Measurements from ENCODE around the gene ZYG11B.
"Not testable (repeated sequence)": the region's sequence is repeated elsewhere in the genome, so short reads cannot be mapped to it uniquely, and the experiment has no call there.

ZYG11B gene

DNA sequence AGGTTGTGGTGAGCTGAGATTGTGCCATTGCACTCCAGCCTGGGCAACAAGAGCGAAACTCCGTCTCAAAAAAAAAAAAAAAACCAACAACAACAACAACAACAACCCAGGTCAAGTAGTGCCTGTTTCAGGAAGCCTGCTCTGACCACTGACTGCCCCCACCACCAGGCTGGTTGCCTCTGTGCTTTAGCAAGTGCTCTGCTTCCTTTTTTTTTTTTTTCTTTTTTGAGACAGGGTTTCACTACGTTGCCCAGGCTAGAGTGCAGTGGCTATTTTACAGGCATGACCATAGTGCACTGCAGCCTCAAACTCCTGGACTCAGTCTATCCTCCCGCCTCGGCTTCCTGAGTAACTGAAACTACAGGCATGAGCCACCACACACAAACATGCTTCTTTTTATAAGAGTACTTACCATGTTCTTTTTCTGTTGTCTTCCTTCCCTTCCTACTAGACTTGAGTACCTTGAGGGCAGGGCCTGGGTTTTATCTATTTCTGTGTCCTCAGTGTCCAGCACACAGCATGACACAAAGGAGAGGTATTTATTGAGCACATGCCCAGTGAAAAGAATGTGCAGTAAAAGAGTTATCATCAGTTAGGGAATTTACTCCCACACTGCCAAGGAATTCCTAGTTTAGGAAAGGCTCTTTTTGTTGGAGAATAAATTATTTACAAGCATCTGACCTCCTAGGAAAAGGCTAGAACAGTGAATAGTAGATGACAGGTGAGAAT is 18.2 kb upstream of the ZYG11B start:
- DNase-seq, result no peak

DNA sequence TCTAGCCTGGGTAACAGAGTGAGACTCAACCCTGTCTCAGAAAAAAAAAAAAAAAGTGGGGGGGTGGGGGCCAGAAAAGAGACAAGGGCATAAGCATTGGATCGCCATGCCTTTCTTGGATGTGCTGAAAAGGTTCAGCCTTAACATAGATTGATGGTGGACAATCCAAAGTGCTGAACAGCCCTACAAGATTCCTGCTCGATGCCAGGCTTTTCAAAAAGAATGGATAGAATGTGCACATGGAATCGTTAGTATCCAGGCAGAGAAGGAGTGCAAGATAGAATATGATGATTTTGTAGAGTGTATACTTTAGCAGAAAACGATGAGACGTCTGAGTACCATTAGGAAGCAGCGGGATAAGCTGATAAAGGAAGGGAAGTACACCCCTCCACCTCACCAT is 17.2 kb upstream of the ZYG11B start:
- DNase-seq, result no peak

DNA sequence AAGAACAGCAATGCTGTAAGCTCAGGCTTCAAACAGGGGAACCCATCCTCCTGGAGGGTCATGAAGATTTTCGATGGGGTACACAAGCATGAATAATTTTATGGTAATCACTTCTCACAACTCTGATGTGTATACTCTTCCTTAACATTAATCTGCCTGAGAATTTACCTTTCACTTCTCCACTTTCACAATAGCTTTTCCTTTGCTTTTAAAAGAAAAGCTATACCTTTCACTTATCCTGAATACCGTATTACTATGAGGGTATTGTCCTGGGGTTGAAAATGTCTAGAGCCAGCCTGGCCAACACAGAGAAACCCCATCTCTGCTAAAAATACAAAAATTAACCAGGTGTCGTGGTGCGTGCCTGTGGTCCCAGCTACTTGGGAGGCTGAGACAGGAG is 12.7 kb upstream of the ZYG11B start:
- no peak for DNase-seq

DNA sequence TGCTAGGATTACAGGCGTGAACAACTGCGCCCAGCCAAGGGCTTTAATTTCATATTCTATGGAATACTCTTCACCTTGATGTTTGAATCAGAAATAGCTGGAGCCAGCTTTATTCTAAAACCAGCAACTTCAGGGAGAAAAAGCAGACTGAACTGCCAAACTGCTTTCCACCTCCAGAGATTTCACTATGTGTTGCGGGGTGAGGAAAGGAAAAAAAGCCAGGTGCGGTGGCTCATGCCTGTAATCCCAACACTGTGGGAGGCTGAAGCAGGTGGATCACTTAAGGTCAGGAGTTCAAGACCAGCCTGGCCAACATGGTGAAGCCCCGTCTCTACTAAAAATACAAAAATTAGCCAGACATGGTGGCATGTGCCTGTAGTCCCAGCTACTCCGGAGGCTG is 11.0 kb upstream of the ZYG11B start:
- DNase-seq, result not testable (repeated sequence)

DNA sequence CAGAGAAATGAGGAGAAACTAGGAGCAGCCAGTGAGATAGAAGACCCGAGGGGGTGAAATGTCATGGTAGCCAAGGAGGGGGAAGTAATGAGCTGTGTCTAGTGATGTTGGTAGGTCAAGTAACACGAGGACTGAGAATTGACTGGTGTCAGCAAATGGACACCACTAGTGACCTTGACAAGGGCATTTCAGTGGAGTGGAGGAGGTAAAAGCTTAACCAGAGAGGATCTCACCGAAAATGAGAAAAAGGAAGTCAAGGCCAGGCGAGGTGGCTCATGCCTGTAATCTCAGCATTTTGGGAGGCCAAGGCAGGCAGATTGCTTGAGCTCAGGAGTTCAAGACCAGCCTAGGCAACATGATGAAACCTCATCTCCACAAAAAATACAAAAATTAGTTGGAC is 3.0 kb upstream of the ZYG11B start:
- DNase-seq, result no peak

DNA sequence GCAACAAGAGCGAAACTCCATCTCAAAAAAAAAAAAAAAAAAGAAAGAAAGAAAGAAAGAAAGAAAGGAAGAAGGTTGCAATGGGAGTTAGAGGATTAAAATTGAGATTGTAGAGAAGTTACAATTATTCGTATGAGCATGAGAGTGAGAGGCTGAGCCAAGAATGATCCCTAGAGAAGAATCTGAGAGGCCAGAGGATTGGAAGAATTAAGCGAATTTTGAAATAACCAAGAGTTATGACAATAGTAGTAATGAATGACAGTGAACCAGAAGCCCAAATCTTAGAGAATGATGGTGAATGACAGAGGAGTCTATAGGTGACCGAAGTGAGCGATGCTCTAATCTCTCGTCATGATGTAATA is 369 bp upstream of the ZYG11B start:
- DNase-seq, result no peak

DNA sequence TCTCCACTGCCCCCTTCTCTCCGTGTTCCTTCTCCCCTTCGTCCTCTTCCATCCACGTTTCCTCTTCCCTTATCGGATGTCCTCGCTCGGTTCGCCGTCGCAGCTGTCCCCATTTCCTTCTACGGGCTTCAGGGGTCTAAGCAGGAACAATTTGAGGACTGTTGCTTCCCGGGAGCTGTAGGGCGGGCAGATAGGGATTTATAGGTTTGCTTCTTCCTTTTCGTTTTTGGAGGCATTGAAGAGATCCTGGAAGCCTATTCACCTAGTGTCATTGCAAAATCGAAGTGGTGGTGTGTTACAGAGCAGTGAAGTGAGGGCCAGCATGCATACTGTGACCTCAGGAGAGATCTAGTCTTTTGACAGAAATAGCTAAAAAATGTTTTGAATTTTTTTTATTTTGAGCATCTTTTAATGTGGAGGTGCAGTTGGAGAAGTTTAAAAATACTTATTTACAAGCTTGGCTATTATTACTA is 897 bp downstream of the ZYG11B start:
- peak; percentile 33 to 42 for DNase-seq

DNA sequence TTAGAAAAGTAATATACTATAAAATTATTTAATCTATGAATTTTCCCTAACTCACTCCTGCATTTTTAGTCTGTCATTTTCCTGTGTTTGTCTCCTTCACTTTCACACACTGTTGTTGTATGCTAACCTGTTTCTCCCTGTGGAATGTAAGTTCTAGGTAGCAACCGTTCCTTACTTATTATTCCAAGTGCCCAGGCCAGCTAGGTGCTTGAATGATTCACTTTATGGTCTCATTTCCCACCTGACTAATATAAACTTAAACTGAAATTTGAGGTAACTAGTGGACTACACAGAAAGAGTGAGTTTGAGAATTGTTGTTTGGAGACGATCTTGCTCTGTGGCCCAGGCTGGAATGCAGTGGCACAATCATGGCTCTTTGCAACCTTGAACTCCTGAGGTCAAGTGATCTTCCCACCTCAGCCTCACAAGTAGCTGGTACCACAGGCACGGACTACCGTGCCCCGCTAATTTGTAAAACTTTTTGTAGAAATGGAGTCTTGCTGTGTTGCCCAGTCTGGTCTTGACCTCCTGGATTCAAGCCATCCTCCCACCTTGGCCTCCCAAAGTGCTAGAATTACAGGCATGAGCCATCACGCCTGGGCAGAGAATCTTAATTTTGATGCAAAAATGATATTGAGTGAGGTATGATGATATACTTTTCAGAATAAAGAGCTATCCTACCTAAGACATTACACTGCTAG is 1.9 kb downstream of the ZYG11B start:
- DNase-seq, result no peak

DNA sequence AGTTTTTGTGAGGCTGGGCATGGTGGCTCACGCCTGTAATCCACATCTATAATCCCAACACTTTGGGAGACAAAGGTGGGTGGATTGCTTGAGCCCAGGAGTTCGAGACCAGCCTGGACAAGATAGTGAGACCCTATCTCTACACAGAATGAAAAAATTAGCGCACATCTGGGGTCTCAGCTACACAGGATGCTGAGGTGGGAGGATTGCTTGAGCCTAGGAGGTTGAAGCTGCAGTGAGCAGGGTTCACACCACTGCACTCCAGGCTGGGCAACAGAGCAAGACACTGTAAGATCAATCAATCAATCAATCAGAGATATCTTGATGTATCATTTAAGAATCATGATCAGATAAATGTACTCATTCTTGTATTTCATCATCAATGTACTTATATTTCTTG is 7.1 kb downstream of the ZYG11B start:
- no peak for DNase-seq

DNA sequence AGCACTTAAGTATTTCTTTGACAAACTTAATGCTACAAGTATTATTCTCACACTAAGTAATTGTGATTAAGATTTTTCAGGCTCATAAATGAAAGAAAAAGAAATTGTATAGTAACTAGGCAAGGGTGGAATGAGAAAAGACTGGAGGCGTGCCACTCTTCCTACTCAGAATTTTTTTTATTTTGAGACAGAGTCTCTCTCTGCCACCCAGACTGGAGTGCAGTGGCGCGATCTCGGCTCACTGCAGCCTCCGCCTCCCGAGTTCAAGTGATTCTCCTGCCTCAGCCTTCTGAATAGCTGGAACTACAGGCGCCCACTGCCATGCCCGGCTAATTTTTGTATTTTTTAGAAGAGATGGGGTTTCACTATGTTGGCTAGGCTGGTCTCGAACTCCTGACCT is 9.1 kb downstream of the ZYG11B start:
- DNase-seq, result not testable (repeated sequence)

DNA sequence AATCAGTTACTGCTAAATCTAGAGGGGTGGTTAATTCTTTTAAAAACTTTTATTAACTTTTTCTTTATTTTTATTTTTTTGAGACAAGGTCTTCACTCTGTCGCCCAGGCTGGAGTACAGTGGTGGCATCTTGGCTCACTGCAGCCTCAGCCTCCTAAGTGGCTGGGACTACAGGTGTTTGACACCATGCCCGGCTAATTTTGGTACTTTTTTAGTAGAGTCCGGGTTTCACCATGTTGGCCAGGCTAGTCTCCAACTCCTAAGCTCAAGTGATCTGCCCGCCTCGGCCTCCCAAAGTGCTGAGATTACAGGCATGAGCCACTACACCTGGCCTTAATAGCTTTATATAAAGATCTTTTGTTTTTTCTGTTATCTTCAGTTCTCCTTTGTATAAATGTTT is 11.9 kb downstream of the ZYG11B start:
- DNase-seq, result no peak

DNA sequence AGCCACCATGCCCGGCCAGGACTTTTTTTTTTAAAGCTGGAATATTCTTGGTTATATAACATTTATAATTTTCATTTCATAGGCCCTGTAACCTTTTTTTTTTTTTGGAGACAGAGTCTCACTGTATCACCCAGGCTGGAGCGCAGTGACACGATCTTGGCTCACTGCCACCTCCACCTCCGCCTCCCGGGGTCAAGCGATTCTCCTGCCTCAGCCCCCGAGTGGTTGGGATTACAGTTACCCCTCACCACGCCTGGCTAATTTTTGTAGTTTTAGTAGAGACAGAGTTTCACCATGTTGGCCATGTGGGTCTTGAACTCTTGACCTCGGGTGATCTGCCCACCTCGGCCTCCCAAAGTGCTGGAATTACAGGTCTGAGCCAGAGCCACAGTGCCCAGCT is 12.6 kb downstream of the ZYG11B start:
- DNase-seq, result no peak

DNA sequence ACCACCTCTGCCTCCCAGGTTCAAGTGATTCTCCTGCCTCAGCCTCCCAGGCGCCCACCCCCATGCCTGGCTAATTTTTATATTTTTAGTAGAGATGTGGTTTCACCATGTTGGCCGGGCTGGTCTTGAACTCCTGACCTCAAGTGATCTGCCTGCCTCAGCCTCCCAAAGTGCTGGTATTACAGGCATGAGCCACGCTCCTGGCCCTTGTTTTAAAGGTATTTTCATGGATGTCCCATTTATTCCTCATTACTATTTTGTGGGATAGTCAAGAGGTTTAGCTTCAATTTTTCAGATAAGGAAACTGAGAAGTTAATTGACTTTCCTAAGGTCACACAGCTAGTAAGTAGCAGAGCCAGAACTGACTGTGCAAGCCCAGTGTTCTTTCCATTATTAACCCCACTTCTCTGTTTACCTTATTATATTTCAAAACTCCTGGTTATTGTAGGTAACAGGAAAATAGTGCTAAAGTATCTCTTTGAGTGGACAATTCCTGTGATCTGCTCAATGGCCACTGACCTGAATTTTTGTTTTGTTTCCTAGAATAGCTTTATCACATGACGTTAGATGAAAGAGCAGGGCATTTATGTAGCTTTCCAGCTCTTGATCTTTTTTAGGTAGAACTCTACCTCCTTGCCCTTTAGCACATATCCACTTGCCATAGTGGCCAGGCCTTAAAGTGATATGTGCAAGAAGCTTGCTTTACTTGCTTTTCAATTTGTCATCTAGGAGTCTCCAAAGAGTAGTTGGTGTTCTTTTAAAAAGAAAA is 13.6 kb downstream of the ZYG11B start:
- no peak for DNase-seq

DNA sequence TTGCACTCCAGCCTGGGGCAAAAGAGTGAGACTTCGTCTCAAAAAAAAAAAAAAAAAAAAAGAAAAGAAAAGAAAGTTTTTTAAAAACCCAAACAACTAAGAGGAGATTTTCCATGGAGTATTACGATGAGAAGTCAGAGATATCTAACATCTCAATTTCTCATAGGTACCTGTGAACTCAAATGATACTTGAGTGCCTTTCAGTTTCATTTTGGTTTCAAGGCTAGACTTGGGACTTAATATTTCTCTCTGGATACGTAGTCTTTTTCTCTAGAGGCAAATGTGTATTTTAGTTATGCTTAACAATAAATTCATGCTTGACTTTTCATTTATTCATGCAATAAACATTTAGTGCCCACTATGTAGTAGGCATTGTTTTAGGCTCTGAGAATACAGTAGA is 15.0 kb downstream of the ZYG11B start:
- no peak for DNase-seq

DNA sequence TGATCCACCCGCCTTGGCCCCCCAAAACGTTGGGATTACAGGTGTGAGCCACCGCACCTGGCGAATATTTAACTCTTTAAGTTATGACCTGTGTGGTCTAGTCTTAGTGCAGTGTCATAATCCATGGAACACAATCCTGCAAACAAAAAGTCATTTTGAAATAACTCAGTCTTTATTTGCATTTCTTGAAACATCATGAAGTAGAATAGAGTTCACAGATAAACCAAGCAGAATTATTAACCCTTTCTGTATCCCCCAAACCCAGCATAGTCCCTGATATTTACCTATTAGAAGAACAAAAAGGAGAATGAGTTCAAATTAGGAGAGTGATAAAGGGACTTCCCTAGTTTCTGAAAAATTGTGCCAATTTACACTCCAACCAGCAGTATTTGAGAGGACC is 19.9 kb downstream of the ZYG11B start:
- no peak for DNase-seq

DNA sequence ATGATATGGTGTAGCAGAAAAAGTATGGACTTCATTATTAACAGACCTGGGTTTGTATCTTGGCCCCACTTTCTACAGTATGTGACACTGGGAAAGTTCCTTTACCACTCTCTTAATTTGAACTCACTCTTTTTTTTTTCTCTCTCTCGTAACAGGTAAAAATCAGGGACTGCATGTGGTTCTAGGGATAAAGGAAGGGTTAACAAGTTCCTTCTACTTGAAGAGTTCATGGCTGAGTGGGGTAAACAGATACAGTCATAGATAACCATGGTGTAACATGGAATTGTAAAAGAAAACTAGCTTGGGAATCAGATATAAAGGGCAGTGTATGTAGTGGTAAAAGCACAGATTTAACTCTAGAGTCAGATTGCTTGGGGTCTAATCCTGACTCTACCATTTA is 21.2 kb downstream of the ZYG11B start:
- DNase-seq, result no peak

DNA sequence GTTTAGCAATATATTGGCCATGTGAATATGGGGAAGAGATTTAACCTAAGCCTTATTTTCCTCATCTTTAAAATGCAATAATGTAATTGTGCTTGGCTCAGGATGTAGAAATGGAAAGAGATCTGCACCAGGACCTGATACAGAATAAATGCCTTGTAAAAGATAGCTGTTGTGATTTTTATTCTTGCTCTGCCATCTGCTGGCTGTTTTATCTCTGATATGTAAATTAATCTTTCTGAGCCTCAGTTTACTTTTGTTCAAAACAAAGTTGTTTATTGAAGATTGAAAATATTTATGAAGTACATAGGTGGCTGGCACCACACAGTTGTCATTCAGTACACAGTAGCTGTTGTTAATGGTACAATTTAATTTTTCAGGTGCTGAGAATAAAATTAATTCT is 21.9 kb downstream of the ZYG11B start:
- DNase-seq, result no peak

DNA sequence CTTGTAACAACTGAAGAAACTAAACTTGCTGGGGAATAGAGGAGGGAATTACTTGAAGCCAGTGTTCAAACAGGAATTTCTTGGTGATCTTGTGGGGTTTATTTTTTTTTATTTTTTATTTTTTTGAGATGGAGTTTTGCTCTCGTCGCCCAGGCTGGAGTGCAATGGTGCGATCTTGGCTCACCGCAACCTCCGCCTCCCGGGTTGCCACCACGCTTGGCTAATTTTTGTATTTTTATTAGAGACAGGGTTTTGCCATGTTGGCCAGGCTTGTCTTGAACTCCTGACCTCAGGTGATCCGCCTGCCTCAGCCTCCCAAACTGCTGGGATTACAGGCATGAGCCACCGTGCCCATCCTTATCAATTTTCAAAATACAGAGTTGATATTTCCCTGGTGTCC is 23.2 kb downstream of the ZYG11B start:
- not testable (repeated sequence) for DNase-seq

DNA sequence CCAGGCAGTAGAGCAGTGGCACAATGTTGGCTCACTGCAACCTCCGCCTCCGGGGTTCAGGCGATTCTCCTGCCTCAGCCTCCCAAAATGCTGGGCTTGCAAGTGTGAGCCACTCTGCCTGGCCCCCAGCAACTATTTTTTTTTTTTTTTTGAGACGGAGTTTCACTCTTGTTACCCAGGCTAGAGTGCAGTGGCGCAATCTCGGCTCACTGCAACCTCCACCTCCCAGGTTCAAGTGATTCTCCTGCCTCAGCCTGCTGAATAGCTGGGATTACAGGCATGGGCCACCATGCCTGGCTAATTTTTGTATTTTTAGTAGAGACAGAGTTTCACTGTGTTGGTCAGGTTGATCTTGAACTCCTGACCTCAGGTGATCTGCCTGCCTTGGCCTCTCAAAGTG is 23.9 kb downstream of the ZYG11B start:
- DNase-seq, result not testable (repeated sequence)

DNA sequence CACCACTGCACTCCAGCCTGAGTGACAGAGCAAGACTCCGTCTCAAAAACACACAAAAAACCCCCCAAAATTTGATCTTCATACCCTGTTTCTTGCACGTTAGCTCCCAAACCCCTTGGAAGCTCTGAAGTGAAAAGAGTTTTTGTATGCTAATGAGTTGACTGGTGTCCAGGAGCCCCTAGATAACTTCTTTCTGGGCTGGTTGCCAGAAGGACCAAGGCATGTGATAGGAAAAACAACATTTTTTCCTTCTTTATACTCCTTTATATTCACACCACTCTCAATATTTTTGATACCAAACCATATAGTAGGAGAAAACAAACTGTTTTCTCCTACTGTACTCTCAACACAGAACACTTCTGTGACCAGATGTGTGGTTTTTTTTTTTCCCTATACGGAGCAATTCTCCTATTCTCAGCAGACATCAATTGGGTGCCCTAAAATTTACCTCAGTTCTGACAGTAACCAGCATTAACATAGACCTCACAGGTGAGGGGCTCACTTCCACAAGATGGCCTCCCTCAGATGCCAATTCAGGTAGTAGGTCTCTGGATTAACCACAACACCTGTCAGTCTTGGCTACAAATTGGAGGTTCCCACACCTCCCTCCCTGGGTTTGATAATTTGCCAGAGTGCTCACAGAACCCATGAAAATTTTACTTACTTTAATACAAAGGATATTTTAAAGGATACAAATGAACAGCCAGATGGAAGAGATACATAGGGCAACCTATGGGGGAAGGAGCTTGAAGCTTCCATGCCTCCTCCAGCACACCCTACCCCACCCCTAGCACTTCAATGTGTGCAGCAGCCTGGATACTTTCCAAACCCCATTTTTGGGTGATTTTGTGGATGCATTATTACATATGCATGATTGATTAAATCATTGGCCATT is 25.6 kb downstream of the ZYG11B start:
- DNase-seq, result no peak

DNA sequence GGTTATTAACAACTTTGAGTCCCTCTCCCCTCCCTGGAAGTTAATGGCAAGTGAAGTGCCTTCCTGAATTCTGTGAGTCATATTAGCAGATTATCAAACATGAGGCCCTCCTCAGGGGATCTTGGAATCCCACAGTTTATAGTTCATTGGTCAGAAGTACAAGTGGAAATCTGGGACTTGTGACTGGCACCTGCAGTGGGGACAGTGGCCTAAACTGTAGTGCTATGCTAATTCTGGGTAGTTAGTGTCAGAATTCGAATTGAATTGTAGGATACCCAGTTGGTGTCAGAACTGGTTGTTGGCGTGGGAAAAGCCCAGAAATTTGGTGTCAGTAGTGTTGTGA is 26.2 kb downstream of the ZYG11B start:
- DNase-seq, result no peak

DNA sequence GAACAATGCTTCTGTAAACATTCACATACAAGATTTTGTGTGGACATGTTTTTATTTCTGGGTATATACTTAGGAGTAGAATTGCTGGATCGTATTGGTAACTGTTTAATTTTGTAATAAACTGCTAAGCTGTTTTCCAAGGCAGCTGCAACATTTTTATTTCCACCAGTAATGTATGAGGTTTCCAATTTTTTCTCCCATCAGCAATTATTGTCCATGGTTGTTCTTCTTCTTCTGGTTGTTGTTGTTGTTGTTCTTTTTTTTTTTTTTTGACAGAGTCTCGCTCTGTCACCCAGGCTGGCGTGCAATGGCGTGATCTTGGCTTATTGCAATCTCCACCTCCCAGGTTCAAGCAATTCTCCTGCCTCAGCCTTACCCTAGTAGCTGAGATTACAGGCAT is 26.9 kb downstream of the ZYG11B start:
- no peak for DNase-seq

DNA sequence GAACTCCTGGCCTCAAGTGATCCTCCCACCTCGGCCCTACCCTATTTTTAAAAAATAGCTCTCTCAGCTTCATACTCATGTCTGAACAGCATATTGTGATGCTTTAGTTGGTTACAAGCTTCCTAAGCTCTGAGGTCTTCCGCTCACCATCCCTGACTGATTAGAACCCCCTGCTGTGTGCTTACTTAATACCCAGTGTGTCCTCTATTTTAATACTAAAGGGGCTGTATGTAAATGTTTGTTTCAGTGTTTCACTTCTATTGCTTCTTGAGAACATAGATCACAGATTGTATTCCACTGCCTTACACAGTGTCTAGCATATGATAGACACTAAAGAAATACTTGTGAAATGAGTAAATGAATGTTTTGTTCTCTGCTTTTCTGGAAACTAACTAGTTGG is 29.8 kb downstream of the ZYG11B start:
- no peak for DNase-seq

All from Kasumi-1 (cell line).